Esophagus squamous epithelium (tissue), 5 donors: ENCODE measurements around the gene CACNG4. TPM values are rescaled to one million over a fixed set of nuclear protein-coding genes. Genes with fewer than 3 reads are reported as not detected.

ENCODE experiments used
- DNase-seq: peaks from one replicate; lab custom pipeline; 2025; lab: John Stamatoyannopoulos, UW
- H3K27ac ChIP-seq, 4 donors: fragments of 200-600 bp; sonication (generic); one replicate each; pipeline ENCODE4 v1.5.1; 2016 to 2019; ENCODE audit warnings: mild to moderate bottlenecking in 1 of 4
- H3K27me3 ChIP-seq, 4 donors: fragments of 200-600 bp; sonication (generic); 1 replicate in 3 of 4; 2 replicates in 1 of 4; pipeline versions ENCODE4 v1.5.1 to v1.6.0; 2017 to 2021; ENCODE audit warnings: antibody characterized with exemption in 1 of 4
- H3K36me3 ChIP-seq, 3 donors: fragments of 200-600 bp; sonication (generic); one replicate each; pipeline ENCODE4 v1.5.1; 2016 to 2019
- H3K4me1 ChIP-seq, 3 donors: fragments of 200-600 bp; sonication (generic); one replicate each; pipeline ENCODE4 v1.5.1; 2017 to 2019
- H3K4me3 ChIP-seq, 4 donors: fragments of 200-600 bp; sonication (generic); 1 replicate in 3 of 4; 2 replicates in 1 of 4; pipeline ENCODE4 v1.5.1; 2016 to 2019; ENCODE audit warnings: mild to moderate bottlenecking in 2 of 4, moderate library complexity in 1 of 4
- H3K9me3 ChIP-seq, 3 donors: fragments of 200-600 bp; sonication (generic); one replicate each; pipeline ENCODE4 v1.5.1; 2016 to 2019
- CTCF ChIP-seq, 6 experiments: fragments of 450-650 bp in 4 of 6; fragments of 200-600 bp in 2 of 6; sonication (generic) in 2 of 6; IDR thresholded peaks; one replicate each; pipeline ENCODE4 v1.5.1; 2016 to 2019; ENCODE audit warnings: antibody characterized with exemption in 6 of 6, mild to moderate bottlenecking in 4 of 6, moderate library complexity in 4 of 6
- POLR2A ChIP-seq, 4 donors: fragments of 450-650 bp; IDR thresholded peaks; one replicate each; pipeline ENCODE4 v1.6.1; 2017; ENCODE audit warnings: antibody characterized with exemption in 4 of 4, mild to moderate bottlenecking in 4 of 4, moderate library complexity in 3 of 4
- WGBS, 2 donors: methylation state at CpG; one replicate each; pipeline ENCODE4 v1.1.5; 2018; 5-methylcytosine and 5-hydroxymethylcytosine counted together
- intact Hi-C: fragments of 100-400 bp; cut with DNase I; formaldehyde crosslinking; loops from one replicate; pipeline ENCODE4 v1.15.0; 2022
- total RNA-seq, 4 donors: library from RNA; depleted of rRNA; stranded (reverse); fragments of >200 nt; gene quantifications; one replicate each; pipeline ENCODE4 v1.1.0, GENCODE V29; 2016
- donor health status: DM: yes; HTN: yes; CAD: no.

The CACNG4 gene
- total RNA-seq, 4 donors from 2014 or later: 0.08 to 0.38 (median 0.31) TPM; not detected in 1

GRCh38 chr17:66920435-66920834 is 44.1 kb upstream of the CACNG4 start:
- peaks cover 0 to 22% (median 0%) of the 10 kb centered on the region in 4 donors for H3K27me3 ChIP-seq
- intact Hi-C loops: no loop called here

GRCh38 chr17:66920950-66921349 is 43.6 kb upstream of the CACNG4 start:
- peaks cover 0 to 24% (median 0%) of the 10 kb centered on the region in 4 donors for H3K27me3 ChIP-seq
- DNase-seq: no peak
- H3K4me1 ChIP-seq: no peaks in the 10 kb centered on the region
- H3K9me3 ChIP-seq: no peaks in the 10 kb centered on the region
- TF ChIP-seq POLR2A (IDR thresholded peaks at IDR 0.05): no peak
- TF ChIP-seq CTCF (IDR thresholded peaks at IDR 0.05): no peak
- intact Hi-C loops: no loop called here
- H3K36me3 ChIP-seq: no peaks in the 10 kb centered on the region
- H3K4me3 ChIP-seq: no peak overlapping the region
- WGBS, 2 donors: 57 to 79% methylated on average over 4 of the region's 4 CpGs
- no peak overlapping the region for H3K27ac ChIP-seq

More at GRCh38 chr17:66920435-66920834, 44.1 kb upstream of the CACNG4 start:
- Histone ChIP-seq H3K27ac (no peak overlapping the region), H3K4me1 (no peaks in the 10 kb centered on the region), H3K36me3 (no peaks in the 10 kb centered on the region), H3K9me3 (no peaks in the 10 kb centered on the region), H3K4me3 (no peak overlapping the region)
- WGBS, 2 donors: 60 to 61% methylated on average over 9 of the region's 9 CpGs
- DNase-seq: no peak
- TF ChIP-seq CTCF (IDR thresholded peaks at IDR 0.05) (no peak), POLR2A (IDR thresholded peaks at IDR 0.05) (no peak)

- intact Hi-C loops: no loop called here
- Histone ChIP-seq H3K27ac (no peak overlapping the region), H3K9me3 (no peaks in the 10 kb centered on the region), H3K4me1 (no peaks in the 10 kb centered on the region), H3K4me3 (no peak overlapping the region), H3K27me3 (peaks cover 0 to 32% (median 0%) of the 10 kb centered on the region in 4 donors), H3K36me3 (no peaks in the 10 kb centered on the region)
- DNase-seq: no peak
- TF ChIP-seq POLR2A (IDR thresholded peaks at IDR 0.05) (no peak), CTCF (IDR thresholded peaks at IDR 0.05) (no peak)
- WGBS, 2 donors: 29 to 58% methylated on average over 1 of the region's 1 CpG
Measured at GRCh38 chr17:66923886-66924285, 40.6 kb upstream of the CACNG4 start.

- Histone ChIP-seq H3K4me1 (no peaks in the 10 kb centered on the region), H3K27me3 (peaks cover 0 to 32% (median 0%) of the 10 kb centered on the region in 4 donors), H3K27ac (no peak overlapping the region), H3K9me3 (no peaks in the 10 kb centered on the region), H3K4me3 (no peak overlapping the region), H3K36me3 (no peaks in the 10 kb centered on the region)
- TF ChIP-seq POLR2A (IDR thresholded peaks at IDR 0.05) (no peak), CTCF (IDR thresholded peaks at IDR 0.05) (no peak)
- WGBS, 2 donors: 59 to 67% methylated on average over 8 of the region's 8 CpGs
- intact Hi-C loops: no loop called here
- DNase-seq: no peak
Measured at GRCh38 chr17:66925811-66926500, 38.6 kb upstream of the CACNG4 start.

GRCh38 chr17:66928949-66929348 is 35.6 kb upstream of the CACNG4 start:
- Histone ChIP-seq H3K27me3 (peaks cover 0 to 34% (median 0%) of the 10 kb centered on the region in 4 donors), H3K9me3 (no peaks in the 10 kb centered on the region), H3K4me1 (no peaks in the 10 kb centered on the region), H3K36me3 (no peaks in the 10 kb centered on the region), H3K4me3 (no peak overlapping the region), H3K27ac (no peak overlapping the region)
- TF ChIP-seq CTCF (IDR thresholded peaks at IDR 0.05): no peak
- no peak for TF ChIP-seq POLR2A (IDR thresholded peaks at IDR 0.05)
- intact Hi-C loops: no loop called here
- 77 to 91% methylated on average over 5 of the region's 5 CpGs for WGBS, 2 donors
- DNase-seq: no peak
